Spleen (tissue), 7 donors: ENCODE results near the gene OR5K4.

Experiments
- CTCF ChIP-seq, 11 experiments: fragments of 200-600 bp in 7 of 11; fragments of 450-650 bp in 4 of 11; sonication (generic) in 4 of 11; IDR thresholded peaks in 8 of 11; conservative IDR thresholded peaks in 3 of 11; 1 replicate in 7 of 11; 2 replicates in 4 of 11; pipeline versions ENCODE4 v1.4.0 to v1.8.0; 2016 to 2021; ENCODE audit warnings: antibody characterized with exemption in 11 of 11, inconsistent platforms in 4 of 11, mild to moderate bottlenecking in 1 of 11
- POLR2A ChIP-seq, 3 donors: fragments of 450-650 bp; IDR thresholded peaks; one replicate each; pipeline ENCODE4 v1.5.1; 2017; ENCODE audit warnings: antibody characterized with exemption in 3 of 3, mild to moderate bottlenecking in 1 of 3
- donor health status: DM: no; HTN: no; CAD: no; lungs with moderate emphysema.
- donor health status: DM: no; HTN: no; CAD: no.
- donor health status: DM: no; HTN: no; CAD: no.

GRCh38 chr3:98322686-98323085 lies 31.0 kb upstream of the OR5K4 start:
- TF ChIP-seq CTCF (IDR thresholded peaks at IDR 0.05 in 8 of 11, conservative IDR thresholded peaks at IDR 0.05 in 3 of 11) (no peak), POLR2A (IDR thresholded peaks at IDR 0.05) (no peak)
